ENCODE results near the gene FAM124B.
A peak's percentile ranks its signal among the peaks of the same experiment; 100 is the strongest.

The FAM124B gene

GRCh38 chr2:224381521-224382279 is 20.2 kb downstream of the FAM124B start:
- H4K12ac ChIP-seq (ENCODE audit: low read depth, low read length), result no peak overlapping the region
- H3K36me3 ChIP-seq (ENCODE audit: control insufficient read depth in 1 of 2, insufficient read depth in 2 of 2, low read length in 2 of 2), result no peaks in the 10 kb centered on the region
- H3K4me1 ChIP-seq (ENCODE audit: control insufficient read depth in 1 of 2, insufficient read depth in 2 of 2, low read length in 2 of 2), result peaks cover 0 to 3% of the 10 kb centered on the region in 2 experiments
- H4K8ac ChIP-seq (ENCODE audit: low read depth, low read length), result no peak overlapping the region
- H3K4me3 ChIP-seq (ENCODE audit: low read depth, low read length), result no peak overlapping the region
- DNase-seq, result no peak
- H3K27ac ChIP-seq (ENCODE audit: low read depth, low read length), result no peak overlapping the region
- H2AFZ ChIP-seq (ENCODE audit: insufficient read depth, low read length, poor library complexity), result no peak overlapping the region
- no CpG with 5 or more reads among the region's 6 CpGs for WGBS (ENCODE audit: extremely low coverage, insufficient coverage, insufficient read length)
- no peak overlapping the region for H2AK5ac ChIP-seq (ENCODE audit: low read length)
- no peak overlapping the region for H3K4me2 ChIP-seq (ENCODE audit: low read length)
- no peaks in the 10 kb centered on the region for H3K9me3 ChIP-seq (ENCODE audit: insufficient read depth, low read depth, low read length)
- no peak overlapping the region for H2BK5ac ChIP-seq (ENCODE audit: low read depth, low read length, poor library complexity)
- no peak overlapping the region for H4K91ac ChIP-seq (ENCODE audit: low read depth, low read length)
- no peak overlapping the region for H3K14ac ChIP-seq (ENCODE audit: low read length)
- no peak overlapping the region for H3K4ac ChIP-seq (ENCODE audit: low read depth, low read length)
- no peaks in the 10 kb centered on the region for H3K27me3 ChIP-seq (ENCODE audit: insufficient read depth, low read length)
- H2BK12ac ChIP-seq (ENCODE audit: low read length), result no peak overlapping the region
- no peak overlapping the region for H3K9ac ChIP-seq (ENCODE audit: low read length)
- no peaks in the 10 kb centered on the region for H3K79me2 ChIP-seq (ENCODE audit: control insufficient read depth, insufficient read depth, low read length, poor library complexity)
- H3K18ac ChIP-seq (ENCODE audit: low read length), result no peak overlapping the region
- no peak overlapping the region for H3K23ac ChIP-seq (ENCODE audit: low read length)
- no peaks in the 10 kb centered on the region for H3K79me1 ChIP-seq (ENCODE audit: low read length)
- no peak overlapping the region for H2BK120ac ChIP-seq (ENCODE audit: insufficient read depth, low read length, poor library complexity)

GRCh38 chr2:224379986-224380385 is 21.9 kb downstream of the FAM124B start:
- no CpG with 5 or more reads among the region's 1 CpG for WGBS (ENCODE audit: extremely low coverage, insufficient coverage, insufficient read length)
- H3K14ac ChIP-seq (ENCODE audit: low read length), result no peak overlapping the region

DNA sequence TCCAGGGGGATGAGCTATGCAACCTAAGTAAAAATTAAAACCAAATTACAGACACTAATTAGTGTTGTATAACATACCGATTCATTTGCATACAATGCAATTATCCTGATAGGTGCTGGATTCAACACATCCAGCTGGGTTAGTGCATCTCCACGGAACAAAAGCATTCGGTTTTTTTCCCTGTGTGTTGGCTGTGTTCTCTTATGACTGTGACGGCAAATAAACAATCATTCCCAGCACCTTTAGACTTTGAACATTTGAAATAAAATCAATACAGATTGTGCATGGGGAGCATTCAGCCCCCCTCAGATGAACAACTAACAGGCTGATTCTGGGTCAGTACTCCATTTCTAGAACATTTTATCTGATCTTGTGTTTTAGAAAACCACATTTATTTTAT is 22.7 kb downstream of the FAM124B start:
- Histone ChIP-seq H3K79me1 (ENCODE audit: low read length) (no peaks in the 10 kb centered on the region), H4K12ac (ENCODE audit: low read depth, low read length) (no peak overlapping the region), H2AFZ (ENCODE audit: insufficient read depth, low read length, poor library complexity) (no peak overlapping the region), H3K27me3 (ENCODE audit: insufficient read depth, low read length) (no peaks in the 10 kb centered on the region), H3K23ac (ENCODE audit: low read length) (no peak overlapping the region), H3K27ac (ENCODE audit: low read depth, low read length) (no peak overlapping the region), H3K4me1 (ENCODE audit: control insufficient read depth in 1 of 2, insufficient read depth in 2 of 2, low read length in 2 of 2) (peaks cover 0 to 3% of the 10 kb centered on the region in 2 experiments), H2BK5ac (ENCODE audit: low read depth, low read length, poor library complexity) (no peak overlapping the region), H3K4ac (ENCODE audit: low read depth, low read length) (no peak overlapping the region), H2AK5ac (ENCODE audit: low read length) (no peak overlapping the region), H3K9me3 (ENCODE audit: insufficient read depth, low read depth, low read length) (no peaks in the 10 kb centered on the region), H4K91ac (ENCODE audit: low read depth, low read length) (no peak overlapping the region), H3K79me2 (ENCODE audit: control insufficient read depth, insufficient read depth, low read length, poor library complexity) (no peaks in the 10 kb centered on the region), H3K14ac (ENCODE audit: low read length) (no peak overlapping the region), H2BK12ac (ENCODE audit: low read length) (no peak overlapping the region), H3K36me3 (ENCODE audit: control insufficient read depth in 1 of 2, insufficient read depth in 2 of 2, low read length in 2 of 2) (no peaks in the 10 kb centered on the region), H3K9ac (ENCODE audit: low read length) (no peak overlapping the region), H3K18ac (ENCODE audit: low read length) (no peak overlapping the region), H3K4me2 (ENCODE audit: low read length) (no peak overlapping the region), H4K8ac (ENCODE audit: low read depth, low read length) (no peak overlapping the region), H2BK120ac (ENCODE audit: insufficient read depth, low read length, poor library complexity) (no peak overlapping the region), H3K4me3 (ENCODE audit: low read depth, low read length) (no peak overlapping the region)
- no peak for DNase-seq
- no CpG with 5 or more reads among the region's 4 CpGs for WGBS (ENCODE audit: extremely low coverage, insufficient coverage, insufficient read length)

More at GRCh38 chr2:224379986-224380385, 21.9 kb downstream of the FAM124B start:
- no peak overlapping the region for H2AK5ac ChIP-seq (ENCODE audit: low read length)
- no peak overlapping the region for H4K12ac ChIP-seq (ENCODE audit: low read depth, low read length)
- no peaks in the 10 kb centered on the region for H3K79me1 ChIP-seq (ENCODE audit: low read length)
- H3K9ac ChIP-seq (ENCODE audit: low read length), result no peak overlapping the region
- no peak overlapping the region for H3K4me2 ChIP-seq (ENCODE audit: low read length)
- no peaks in the 10 kb centered on the region for H3K9me3 ChIP-seq (ENCODE audit: insufficient read depth, low read depth, low read length)
- no peak overlapping the region for H3K4me3 ChIP-seq (ENCODE audit: low read depth, low read length)
- H4K8ac ChIP-seq (ENCODE audit: low read depth, low read length), result no peak overlapping the region
- no peak overlapping the region for H3K4ac ChIP-seq (ENCODE audit: low read depth, low read length)
- H2AFZ ChIP-seq (ENCODE audit: insufficient read depth, low read length, poor library complexity), result no peak overlapping the region
- no peak overlapping the region for H2BK5ac ChIP-seq (ENCODE audit: low read depth, low read length, poor library complexity)
- H3K18ac ChIP-seq (ENCODE audit: low read length), result no peak overlapping the region
- no peak overlapping the region for H2BK120ac ChIP-seq (ENCODE audit: insufficient read depth, low read length, poor library complexity)
- no peaks in the 10 kb centered on the region for H3K79me2 ChIP-seq (ENCODE audit: control insufficient read depth, insufficient read depth, low read length, poor library complexity)
- no peak overlapping the region for H3K27ac ChIP-seq (ENCODE audit: low read depth, low read length)
- H2BK12ac ChIP-seq (ENCODE audit: low read length), result no peak overlapping the region
- H3K4me1 ChIP-seq (ENCODE audit: control insufficient read depth in 1 of 2, insufficient read depth in 2 of 2, low read length in 2 of 2), result peaks cover 0 to 3% of the 10 kb centered on the region in 2 experiments
- H4K91ac ChIP-seq (ENCODE audit: low read depth, low read length), result no peak overlapping the region
- no peak overlapping the region for H3K23ac ChIP-seq (ENCODE audit: low read length)
- no peak for DNase-seq
- no peaks in the 10 kb centered on the region for H3K27me3 ChIP-seq (ENCODE audit: insufficient read depth, low read length)
- H3K36me3 ChIP-seq (ENCODE audit: control insufficient read depth in 1 of 2, insufficient read depth in 2 of 2, low read length in 2 of 2), result no peaks in the 10 kb centered on the region

DNA sequence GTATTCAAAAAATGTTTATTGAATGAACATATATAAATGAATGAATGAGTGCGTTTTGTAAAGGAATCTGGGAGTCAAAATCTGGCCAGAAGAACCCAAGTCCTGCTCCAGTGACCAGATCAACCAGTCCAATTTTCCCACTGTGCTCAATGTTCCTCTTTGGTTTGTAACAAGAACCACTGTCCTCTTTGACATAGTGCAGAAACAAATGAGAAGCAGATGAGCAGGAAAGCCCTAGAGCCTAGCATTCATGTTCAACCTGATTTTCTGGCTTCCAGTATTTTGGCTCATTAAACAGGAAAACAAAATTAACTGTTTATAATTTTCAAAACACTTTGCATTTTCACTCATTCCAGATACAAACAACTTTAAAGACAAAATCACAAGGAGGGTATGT is 23.2 kb downstream of the FAM124B start:
- H3K9ac ChIP-seq (ENCODE audit: low read length), result no peak overlapping the region
- peak in 1 of 2 donors; percentile 5 for DNase-seq
- no peaks in the 10 kb centered on the region for H3K79me1 ChIP-seq (ENCODE audit: low read length)
- H3K27ac ChIP-seq (ENCODE audit: low read depth, low read length), result no peak overlapping the region
- H3K4me2 ChIP-seq (ENCODE audit: low read length), result no peak overlapping the region
- no peak overlapping the region for H2BK12ac ChIP-seq (ENCODE audit: low read length)
- H3K4me3 ChIP-seq (ENCODE audit: low read depth, low read length), result no peak overlapping the region
- H4K91ac ChIP-seq (ENCODE audit: low read depth, low read length), result no peak overlapping the region
- peaks cover 0 to 3% of the 10 kb centered on the region in 2 experiments for H3K4me1 ChIP-seq (ENCODE audit: control insufficient read depth in 1 of 2, insufficient read depth in 2 of 2, low read length in 2 of 2)
- no peak overlapping the region for H2BK120ac ChIP-seq (ENCODE audit: insufficient read depth, low read length, poor library complexity)
- no CpG with 5 or more reads among the region's 1 CpG for WGBS (ENCODE audit: extremely low coverage, insufficient coverage, insufficient read length)
- no peaks in the 10 kb centered on the region for H3K27me3 ChIP-seq (ENCODE audit: insufficient read depth, low read length)
- H3K9me3 ChIP-seq (ENCODE audit: insufficient read depth, low read depth, low read length), result no peaks in the 10 kb centered on the region
- H3K79me2 ChIP-seq (ENCODE audit: control insufficient read depth, insufficient read depth, low read length, poor library complexity), result no peaks in the 10 kb centered on the region
- no peak overlapping the region for H4K12ac ChIP-seq (ENCODE audit: low read depth, low read length)
- no peak overlapping the region for H3K23ac ChIP-seq (ENCODE audit: low read length)
- no peak overlapping the region for H2BK5ac ChIP-seq (ENCODE audit: low read depth, low read length, poor library complexity)
- no peaks in the 10 kb centered on the region for H3K36me3 ChIP-seq (ENCODE audit: control insufficient read depth in 1 of 2, insufficient read depth in 2 of 2, low read length in 2 of 2)
- H3K18ac ChIP-seq (ENCODE audit: low read length), result no peak overlapping the region
- no peak overlapping the region for H2AK5ac ChIP-seq (ENCODE audit: low read length)
- H3K4ac ChIP-seq (ENCODE audit: low read depth, low read length), result no peak overlapping the region
- no peak overlapping the region for H3K14ac ChIP-seq (ENCODE audit: low read length)
- H2AFZ ChIP-seq (ENCODE audit: insufficient read depth, low read length, poor library complexity), result no peak overlapping the region
- no peak overlapping the region for H4K8ac ChIP-seq (ENCODE audit: low read depth, low read length)

Data from trophoblast cell (in vitro differentiated cells and primary cell).